ENCODE results near the gene GIMAP8. TPM values are rescaled to one million over a fixed set of nuclear protein-coding genes. Genes with fewer than 3 reads are reported as not detected.

Gene GIMAP8
- total RNA-seq (2014; rRNA removed; shearing (Covaris generic)), result not detected in 2 replicates
- not detected in 2 replicates for polyA plus RNA-seq (2016; fragmentation: Nextera tagmentation; extraction: Ambion mirVana)

DNA sequence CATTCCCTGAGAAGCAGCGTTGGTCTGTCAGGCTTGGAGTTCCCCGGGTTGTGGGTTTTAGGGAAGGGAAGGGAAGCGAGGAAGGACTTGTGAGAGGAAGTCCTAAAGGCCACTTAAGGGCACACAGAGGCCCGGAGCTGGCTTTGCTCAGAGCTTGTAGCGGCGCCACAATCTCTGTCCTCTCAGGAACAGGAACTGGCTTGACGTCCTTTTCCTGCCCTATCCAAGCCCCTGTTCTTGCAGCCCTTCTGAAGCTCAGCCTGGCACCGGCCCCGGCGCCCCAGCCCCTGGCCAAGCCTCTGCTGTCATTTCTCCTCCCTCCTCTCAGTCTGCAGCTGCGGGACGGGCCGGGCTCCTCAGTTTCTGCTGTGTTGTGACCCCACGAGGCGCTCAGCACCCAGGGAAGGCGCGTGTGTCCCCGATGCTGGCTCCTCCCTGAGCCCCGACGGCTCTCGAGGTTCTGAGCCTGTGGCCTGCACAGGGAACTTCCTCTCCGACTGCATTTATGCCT, at the start of gene GIMAP8:
Gene GIMAP8 (plus strand): TSS at position 140 of the 511 bp plus-strand sequence. CDS start 16,069 bp downstream, outside the sequence.
- Histone ChIP-seq H3F3A (ENCODE audit: insufficient read depth) (no peaks in the 10 kb centered on the region), H3K4me1 (ENCODE audit: insufficient read depth) (no peaks in the 10 kb centered on the region), H3K9ac (no peak within 1 kb of the TSS), H3K79me2 (ENCODE audit: insufficient read depth) (no peaks in the 10 kb centered on the region), H3K9me2 (ENCODE audit: insufficient read depth) (no peaks in the 10 kb centered on the region), H3K27ac (no peak within 1 kb of the TSS), H3K9me3 (ENCODE audit: low read depth) (no peaks in the 10 kb centered on the region), H4K20me1 (ENCODE audit: insufficient read depth) (no peaks in the 10 kb centered on the region), H2AFZ (no peak within 1 kb of the TSS), H3K4me3 (no peak within 1 kb of the TSS), H3K27me3 (replicated peaks; ENCODE audit: insufficient read depth) (peaks cover 34% of the 10 kb centered on the region), H3K4me2 (ENCODE audit: unreplicated experiment) (no peak within 1 kb of the TSS), H3K36me3 (ENCODE audit: low read depth) (no peaks in the 10 kb centered on the region)
- DNase-seq, result no peak
- WGBS, 2 experiments (ENCODE audit: low coverage in 1 of 2, low lambda C conversion rate in 2 of 2, missing lambda C conversion rate in 2 of 2), result 29 to 34% methylated on average over 22 of the region's 22 CpGs
- TF ChIP-seq EZH2phosphoT487 (IDR thresholded peaks at IDR 0.05; ENCODE audit: insufficient read depth, low read depth) (no peak), EZH2 (IDR thresholded peaks at IDR 0.05; ENCODE audit: insufficient read depth, poor library complexity, severe bottlenecking) (no peak)
- in situ Hi-C loops (cut with MboI), result no loop called here

- H3K9me3 ChIP-seq (ENCODE audit: low read depth), result no peaks in the 10 kb centered on the region
- in situ Hi-C loops (cut with MboI), result no loop called here
Measured at GRCh38 chr7:150400788-150401423, 49.5 kb upstream of the GIMAP8 start.

GRCh38 chr7:150401424-150401790, 49.0 kb upstream of the GIMAP8 start:
- no peak overlapping the region for H3K9ac ChIP-seq
- no peaks in the 10 kb centered on the region for H3K9me2 ChIP-seq (ENCODE audit: insufficient read depth)
- 95 to 100% methylated on average over 1 of the region's 1 CpG for WGBS, 2 experiments (ENCODE audit: low coverage in 1 of 2, low lambda C conversion rate in 2 of 2, missing lambda C conversion rate in 2 of 2)
- H2AFZ ChIP-seq, result no peak overlapping the region
- H3K79me2 ChIP-seq (ENCODE audit: insufficient read depth), result no peaks in the 10 kb centered on the region
- no peaks in the 10 kb centered on the region for H3K9me3 ChIP-seq (ENCODE audit: low read depth)
- DNase-seq, result no peak
- TF ChIP-seq EZH2phosphoT487 (IDR thresholded peaks at IDR 0.05; ENCODE audit: insufficient read depth, low read depth) (no peak), EZH2 (IDR thresholded peaks at IDR 0.05; ENCODE audit: insufficient read depth, poor library complexity, severe bottlenecking) (no peak)
- no peak overlapping the region for H3K4me2 ChIP-seq (ENCODE audit: unreplicated experiment)
- no peaks in the 10 kb centered on the region for H4K20me1 ChIP-seq (ENCODE audit: insufficient read depth)
- H3K4me3 ChIP-seq, result no peak overlapping the region
- no peaks in the 10 kb centered on the region for H3K27me3 ChIP-seq (replicated peaks; ENCODE audit: insufficient read depth)
- peaks cover 21% of the 10 kb centered on the region for H3K4me1 ChIP-seq (ENCODE audit: insufficient read depth)
- no peaks in the 10 kb centered on the region for H3K36me3 ChIP-seq (ENCODE audit: low read depth)
- H3F3A ChIP-seq (ENCODE audit: insufficient read depth), result no peaks in the 10 kb centered on the region
- in situ Hi-C loops (cut with MboI), result no loop called here
- no peak overlapping the region for H3K27ac ChIP-seq

More at GRCh38 chr7:150400788-150401423, 49.5 kb upstream of the GIMAP8 start:
- Histone ChIP-seq H2AFZ (no peak overlapping the region), H3K4me1 (ENCODE audit: insufficient read depth) (peaks cover 20% of the 10 kb centered on the region), H3K4me3 (no peak overlapping the region), H3K79me2 (ENCODE audit: insufficient read depth) (no peaks in the 10 kb centered on the region), H3K27me3 (replicated peaks; ENCODE audit: insufficient read depth) (no peaks in the 10 kb centered on the region), H3K9me2 (ENCODE audit: insufficient read depth) (no peaks in the 10 kb centered on the region), H3K36me3 (ENCODE audit: low read depth) (no peaks in the 10 kb centered on the region), H4K20me1 (ENCODE audit: insufficient read depth) (no peaks in the 10 kb centered on the region), H3K4me2 (ENCODE audit: unreplicated experiment) (no peak overlapping the region), H3K27ac (no peak overlapping the region), H3K9ac (no peak overlapping the region), H3F3A (ENCODE audit: insufficient read depth) (no peaks in the 10 kb centered on the region)
- DNase-seq, result no peak
- WGBS, 2 experiments (ENCODE audit: low coverage in 1 of 2, low lambda C conversion rate in 2 of 2, missing lambda C conversion rate in 2 of 2), result 89 to 90% methylated on average over 15 of the region's 15 CpGs
- TF ChIP-seq EZH2phosphoT487 (IDR thresholded peaks at IDR 0.05; ENCODE audit: insufficient read depth, low read depth) (no peak), EZH2 (IDR thresholded peaks at IDR 0.05; ENCODE audit: insufficient read depth, poor library complexity, severe bottlenecking) (no peak)

DNA sequence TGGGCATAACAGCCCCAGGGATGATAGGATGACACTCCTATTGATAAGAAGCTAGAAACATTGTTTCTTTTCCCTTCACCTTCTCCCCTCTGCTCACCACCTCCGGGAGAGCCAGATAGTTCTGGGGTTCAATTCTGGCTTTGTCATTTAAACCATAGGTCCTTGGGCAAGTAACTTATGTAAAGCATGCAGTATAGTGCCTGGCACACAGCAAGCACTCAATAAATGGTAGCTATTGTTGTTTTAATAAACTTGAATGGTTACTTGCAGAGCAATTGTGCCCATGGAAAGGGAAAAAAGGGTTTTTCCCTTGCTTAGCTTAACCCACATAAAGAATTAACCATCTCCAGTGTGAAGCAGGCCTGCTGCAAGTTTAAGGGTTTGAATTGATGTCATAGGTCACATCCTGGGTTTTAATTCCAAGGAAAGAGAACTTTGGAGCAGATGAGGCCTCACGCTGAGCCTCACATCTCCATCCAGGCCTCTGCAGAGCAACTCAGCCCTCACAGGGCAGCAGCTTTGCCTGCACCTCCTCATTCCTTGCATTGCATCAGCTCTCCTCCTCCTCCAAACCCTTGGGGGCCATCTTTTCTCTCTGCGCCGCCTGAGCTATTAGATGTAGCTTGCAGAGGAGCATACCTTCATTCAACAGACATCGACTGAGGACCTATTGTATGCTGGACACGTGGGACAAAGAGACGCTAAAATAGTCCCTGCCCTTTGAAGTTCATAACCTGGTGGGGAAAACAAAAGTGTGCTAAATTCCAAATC, 48.4 kb upstream of the GIMAP8 start:
- Histone ChIP-seq H3K4me3 (no peak overlapping the region), H3K4me1 (ENCODE audit: insufficient read depth) (peaks cover 26% of the 10 kb centered on the region), H3K36me3 (ENCODE audit: low read depth) (no peaks in the 10 kb centered on the region), H3F3A (ENCODE audit: insufficient read depth) (no peaks in the 10 kb centered on the region), H3K9me2 (ENCODE audit: insufficient read depth) (no peaks in the 10 kb centered on the region), H3K9me3 (ENCODE audit: low read depth) (no peaks in the 10 kb centered on the region), H2AFZ (no peak overlapping the region), H3K27me3 (replicated peaks; ENCODE audit: insufficient read depth) (no peaks in the 10 kb centered on the region), H3K79me2 (ENCODE audit: insufficient read depth) (no peaks in the 10 kb centered on the region), H3K9ac (no peak overlapping the region), H3K4me2 (ENCODE audit: unreplicated experiment) (no peak overlapping the region), H3K27ac (no peak overlapping the region), H4K20me1 (ENCODE audit: insufficient read depth) (no peaks in the 10 kb centered on the region)
- WGBS, 2 experiments (ENCODE audit: low coverage in 1 of 2, low lambda C conversion rate in 2 of 2, missing lambda C conversion rate in 2 of 2), result 84 to 86% methylated on average over 7 of the region's 7 CpGs
- DNase-seq, result no peak
- TF ChIP-seq EZH2 (IDR thresholded peaks at IDR 0.05; ENCODE audit: insufficient read depth, poor library complexity, severe bottlenecking) (no peak), EZH2phosphoT487 (IDR thresholded peaks at IDR 0.05; ENCODE audit: insufficient read depth, low read depth) (no peak)
- in situ Hi-C loops (cut with MboI), result no loop called here

All from GM23248 (cell line).